Left hindlimb (tissue), 1 donor: Measurements from ENCODE around the gene ZNF546.
"Not testable (repeated sequence)": the region's sequence is repeated elsewhere in the genome, so short reads cannot be mapped to it uniquely, and the experiment has no call there.

Source experiments
- DNase-seq: peaks from one replicate; pipeline ENCODE4 v3.0.0-alpha.2; 2018

The ZNF546 gene

DNA sequence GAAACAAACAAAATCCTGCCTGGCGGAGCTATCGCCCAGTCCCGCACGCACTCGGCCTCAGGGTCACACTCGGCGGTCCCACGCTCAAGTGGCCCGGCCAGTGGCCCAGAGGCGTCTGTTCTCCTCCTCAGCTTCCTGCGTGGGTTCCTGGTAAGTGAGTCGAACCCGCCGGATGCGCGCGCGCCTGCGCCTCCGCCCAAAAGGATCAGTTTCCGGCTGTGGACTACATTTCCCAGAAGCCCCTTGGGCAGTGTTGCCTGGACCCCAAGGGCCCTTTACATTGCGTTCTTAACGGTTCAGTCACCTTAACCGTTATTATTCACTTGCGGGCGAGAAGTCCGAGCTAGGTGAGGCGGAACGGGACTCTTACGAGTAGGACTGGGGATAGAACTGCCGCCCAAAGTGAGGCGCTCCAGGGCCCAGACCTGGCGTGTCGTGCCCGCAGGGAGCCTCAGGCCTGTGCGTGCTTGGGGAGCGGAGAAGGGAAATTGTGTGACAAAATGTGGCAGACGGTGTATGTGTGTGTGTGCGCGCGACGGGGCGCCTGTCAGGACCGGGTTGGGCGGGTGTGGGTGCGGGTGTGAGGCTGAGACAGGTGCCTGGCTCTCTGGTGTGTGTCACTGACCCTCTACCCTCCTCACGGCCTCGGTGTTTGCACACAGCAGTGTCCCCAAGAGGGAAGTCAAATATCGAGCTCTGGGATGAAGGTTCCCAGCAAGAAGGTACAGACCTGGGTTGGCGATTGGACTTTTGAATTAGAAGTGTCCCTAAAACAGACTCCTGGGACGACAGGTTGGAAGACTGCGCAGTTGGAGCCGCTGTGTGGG is at the start of gene ZNF546:
ZNF546 (plus strand) TSS at position 250 of the 827 bp plus-strand sequence. CDS start 1,267 bp downstream, outside the sequence.
- peak; percentile 94 for DNase-seq

DNA sequence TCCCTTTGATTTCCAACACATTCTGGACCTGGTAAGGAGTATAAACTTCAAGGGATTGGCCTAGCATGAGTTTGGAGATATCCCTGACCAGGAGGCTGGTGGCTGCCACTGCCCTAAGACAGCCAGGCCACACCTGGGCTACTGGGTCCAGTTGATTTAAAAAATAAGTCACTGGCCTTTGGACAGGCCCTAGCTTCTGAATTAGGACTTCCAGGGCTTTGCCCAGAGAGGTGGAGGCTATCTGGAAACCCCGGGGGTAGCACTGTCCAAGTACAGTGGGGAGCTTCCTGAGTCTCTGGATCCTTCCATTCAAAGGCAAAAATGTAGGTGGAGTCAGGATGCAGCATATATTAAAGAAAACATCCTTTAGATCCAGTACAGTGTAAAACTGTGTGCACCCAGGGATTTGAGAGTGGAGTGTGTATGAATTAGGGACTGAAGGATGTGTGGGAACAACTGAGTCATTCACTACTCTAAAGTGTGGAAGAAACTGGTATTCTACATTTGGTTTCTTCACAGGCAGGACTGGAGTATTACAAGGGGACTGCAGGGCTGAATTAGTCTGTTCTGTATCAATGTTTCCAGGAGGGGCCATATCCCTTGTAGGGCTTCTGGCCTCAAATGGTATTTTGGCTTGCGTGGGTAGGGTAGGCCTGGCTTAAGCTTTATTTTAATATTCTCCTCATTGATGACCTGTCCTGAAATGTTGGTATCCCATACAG is 47.7 kb upstream of the ZNF546 start:
- DNase-seq: no peak

DNA sequence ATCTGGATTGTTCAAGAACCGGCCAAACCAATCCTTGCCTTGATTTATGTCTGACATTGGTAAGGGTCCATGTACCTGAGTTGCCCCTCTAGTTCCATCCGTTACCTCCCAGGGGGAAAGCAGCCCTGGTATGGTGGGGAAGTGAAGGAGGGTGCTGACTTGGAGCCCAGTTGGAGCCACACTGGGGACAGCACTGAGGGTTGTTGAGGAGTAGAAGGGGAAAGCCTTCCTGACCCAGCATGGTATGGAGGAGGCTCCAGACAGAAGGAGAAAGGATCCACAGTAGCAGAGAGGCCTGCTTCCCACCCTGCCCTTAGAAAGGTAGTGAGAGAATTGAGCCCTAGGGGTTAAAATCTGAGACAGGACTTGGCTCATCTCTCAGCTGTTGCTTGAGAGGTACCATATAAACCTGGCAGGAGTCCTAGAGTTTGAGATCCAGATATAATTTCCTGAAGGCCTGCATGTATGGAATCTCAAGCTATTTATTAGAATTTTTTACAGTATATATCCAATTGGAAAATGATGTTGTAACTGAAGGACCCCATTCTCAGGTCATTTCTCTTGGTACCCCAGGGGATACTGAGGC is 45.7 kb upstream of the ZNF546 start:
- no peak for DNase-seq

DNA sequence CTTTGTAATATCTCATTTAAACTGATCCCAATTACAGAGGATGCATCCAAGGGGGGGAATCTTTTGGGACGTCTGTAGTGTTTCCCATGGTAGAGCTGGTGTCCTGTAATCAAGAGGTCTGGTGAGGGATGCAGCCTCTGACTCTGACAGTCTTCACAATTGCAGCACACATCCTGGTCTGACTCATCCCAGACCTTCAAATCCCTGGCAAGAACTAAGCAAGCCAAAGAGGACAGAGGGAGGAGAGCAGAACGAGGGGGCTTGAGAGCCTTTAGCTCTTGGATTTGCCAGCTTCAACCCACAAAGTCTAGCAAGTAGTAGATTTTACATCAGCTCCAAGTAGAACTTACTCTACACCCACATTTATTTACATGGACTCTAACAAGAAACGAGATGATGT is 45.2 kb upstream of the ZNF546 start:
- DNase-seq: no peak

- no peak for DNase-seq
These were observed 42.9 kb upstream of the ZNF546 start for GRCh38 chr19:39953915-39954314.

DNA sequence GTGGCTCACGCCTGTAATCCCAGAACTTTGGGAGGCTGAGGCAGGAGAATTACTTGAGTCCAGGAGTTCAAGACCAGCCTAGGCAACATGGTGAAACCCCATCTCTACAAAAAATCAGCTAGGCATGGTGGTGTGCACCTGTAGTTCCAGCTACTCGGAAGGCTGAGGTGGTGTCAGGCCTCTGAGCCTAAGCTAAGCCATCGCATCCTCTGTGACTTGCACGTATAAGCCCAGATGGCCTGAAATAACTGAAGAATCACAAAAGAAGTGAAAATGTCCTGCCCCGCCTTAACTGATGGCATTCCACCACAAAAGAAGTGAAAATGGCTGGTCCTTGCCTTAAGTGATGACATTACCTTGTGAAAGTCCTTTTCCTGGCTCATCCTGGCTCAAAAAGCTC is 39.0 kb upstream of the ZNF546 start:
- not testable (repeated sequence) for DNase-seq

- not testable (repeated sequence) for DNase-seq
These were observed 37.9 kb upstream of the ZNF546 start for GRCh38 chr19:39958942-39959341.

DNA sequence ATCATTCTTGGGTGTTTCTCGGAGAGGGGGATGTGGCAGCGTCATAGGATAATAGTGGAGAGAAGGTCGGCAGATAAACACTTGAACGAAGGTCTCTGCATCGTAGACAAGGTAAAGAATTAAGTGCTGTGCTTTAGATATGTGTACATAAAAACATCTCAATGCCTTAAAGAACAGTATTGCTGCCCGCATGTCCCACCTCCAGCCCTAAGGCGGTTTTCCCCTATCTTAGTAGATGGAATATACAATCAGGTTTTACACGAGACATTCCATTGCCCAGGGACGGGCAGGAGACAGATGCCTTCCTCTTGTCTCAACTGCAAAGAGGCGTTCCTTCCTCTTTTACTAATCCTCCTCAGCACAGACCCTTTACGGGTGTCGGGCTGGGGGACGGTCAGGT is 37.5 kb upstream of the ZNF546 start:
- not testable (repeated sequence) for DNase-seq

- DNase-seq: no peak
These were observed 33.0 kb upstream of the ZNF546 start for GRCh38 chr19:39963898-39964297.

- no peak for DNase-seq
These were observed 30.2 kb upstream of the ZNF546 start for GRCh38 chr19:39966617-39967016.

GRCh38 chr19:39967561-39967960 is 29.3 kb upstream of the ZNF546 start:
- DNase-seq: no peak

DNA sequence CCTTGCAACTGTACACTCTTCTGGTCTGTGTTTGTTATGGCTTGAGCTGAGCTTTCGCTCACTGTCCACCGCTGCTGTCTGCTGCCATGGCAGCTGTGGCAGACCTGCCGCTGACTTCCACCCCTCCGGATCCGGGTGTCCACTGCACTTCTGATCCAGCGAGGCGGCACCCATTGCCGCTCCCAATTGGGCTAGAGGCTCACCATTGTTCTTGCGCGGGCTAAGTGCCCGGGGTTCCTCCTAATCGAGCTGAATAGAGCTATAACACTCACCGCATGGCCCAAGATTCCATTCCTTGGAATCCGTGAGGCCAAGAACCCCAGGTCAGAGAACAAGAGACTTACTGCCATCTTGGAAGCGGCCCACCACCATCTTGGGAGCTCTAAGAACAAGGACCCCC is 28.1 kb upstream of the ZNF546 start:
- DNase-seq: no peak

DNA sequence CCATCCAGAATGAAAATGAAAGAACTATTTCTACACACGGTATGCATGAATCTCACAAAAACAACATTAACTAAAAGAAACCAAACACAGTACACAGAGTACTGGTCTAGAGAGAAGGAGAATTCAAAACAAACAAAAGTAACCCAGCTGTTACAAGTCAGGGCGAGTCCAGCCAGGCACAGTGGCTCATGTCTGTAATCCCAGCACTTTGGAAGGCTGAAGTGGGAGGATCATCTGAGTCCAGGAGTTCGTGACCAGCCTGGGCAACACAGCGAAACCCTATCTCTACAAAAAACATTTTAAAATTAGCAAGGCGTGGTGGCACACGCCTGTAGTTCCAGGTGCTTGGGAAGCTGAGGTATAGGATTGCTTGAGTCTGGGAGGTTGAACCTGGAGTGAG is 27.6 kb upstream of the ZNF546 start:
- no peak for DNase-seq

DNA sequence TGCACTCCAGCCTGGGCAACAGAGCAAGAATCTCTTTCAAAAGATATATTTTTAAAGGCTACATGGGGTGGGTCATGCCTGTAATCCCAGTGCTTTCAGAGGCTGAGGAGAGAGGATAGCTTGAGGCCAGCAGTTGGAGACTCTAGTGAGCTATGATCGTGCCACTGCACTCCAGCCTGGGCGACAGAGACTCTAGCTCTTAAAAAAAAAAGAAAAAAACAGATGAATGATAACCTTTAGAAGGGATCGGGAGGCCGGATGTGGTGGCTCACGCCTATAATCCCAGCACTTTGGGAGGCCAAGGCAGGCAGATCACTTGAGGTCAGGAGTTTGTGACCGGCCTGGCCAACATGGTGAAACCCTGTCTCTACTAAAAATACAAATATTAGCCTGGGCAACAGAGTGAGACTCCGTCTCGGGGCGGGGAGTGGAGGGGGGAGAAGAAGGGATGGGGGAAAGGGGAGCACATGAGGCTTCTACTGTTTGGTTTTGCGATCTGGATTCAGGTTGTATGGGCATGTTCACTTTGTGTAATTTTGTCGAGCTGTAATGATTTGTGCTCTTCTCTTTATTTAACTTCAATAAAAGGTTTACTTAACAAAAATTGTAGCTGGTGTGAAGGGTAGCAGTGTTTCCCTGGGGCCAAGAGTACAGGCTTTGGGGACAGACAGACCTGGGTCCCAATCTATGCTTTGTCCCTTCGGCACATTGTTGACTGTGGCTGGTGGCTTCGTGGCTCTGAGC is 27.0 kb upstream of the ZNF546 start:
- no peak for DNase-seq

DNA sequence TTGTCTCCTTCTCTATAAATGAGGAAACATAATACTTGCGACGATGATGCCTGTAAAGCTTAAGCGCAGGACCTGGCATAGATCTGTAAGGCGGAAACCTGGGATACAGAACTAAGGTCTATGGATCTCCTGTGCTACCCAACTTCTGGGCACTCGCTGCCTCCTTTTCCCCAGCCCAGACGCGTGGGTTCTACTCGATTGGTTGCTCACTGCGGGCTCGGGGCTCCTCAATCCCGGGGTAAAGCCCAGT is 26.5 kb upstream of the ZNF546 start:
- DNase-seq: no peak

DNA sequence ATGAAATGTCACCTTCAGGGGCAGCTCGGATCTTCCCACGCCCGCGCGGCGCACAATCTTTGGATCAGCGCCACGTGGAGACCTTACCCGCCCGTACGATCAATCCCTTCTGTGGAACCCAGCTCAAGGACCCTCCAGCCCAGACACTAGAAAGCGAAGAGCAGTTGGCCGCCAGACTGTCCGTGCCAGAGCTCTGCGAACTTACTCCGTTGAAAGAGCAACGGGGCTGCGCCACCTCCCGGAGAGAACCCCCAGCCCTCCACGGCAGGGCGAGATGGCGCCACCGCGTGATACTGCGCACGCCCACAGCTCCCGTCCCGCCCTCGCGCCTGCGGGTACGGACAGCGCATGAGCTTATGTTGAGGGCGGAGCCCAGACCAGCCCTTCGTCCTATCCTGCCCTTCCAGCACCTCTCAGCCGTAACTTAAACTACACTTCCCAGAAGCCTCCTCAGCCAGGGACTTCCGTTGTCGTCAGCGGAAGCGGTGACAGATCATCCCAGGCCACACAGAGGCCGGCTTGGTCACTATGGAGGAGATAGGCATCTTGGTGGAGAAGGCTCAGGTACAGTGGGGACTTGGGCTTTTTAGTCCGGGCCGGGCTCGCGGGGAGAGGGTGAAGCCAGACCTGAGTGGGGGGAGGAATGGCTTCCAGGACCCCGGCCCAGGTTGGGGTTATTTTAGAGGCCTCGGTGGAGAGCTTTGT is 26.0 kb upstream of the ZNF546 start, which contains the start of gene PSMC4:
PSMC4 (plus strand) TSS at position 491 of the 705 bp plus-strand sequence; CDS start at position 529, 38 bp downstream.
- DNase-seq: peak; percentile 99

- no peak for DNase-seq
These were observed 25.4 kb upstream of the ZNF546 start for GRCh38 chr19:39971380-39972035.

GRCh38 chr19:39974377-39975155 is 22.3 kb upstream of the ZNF546 start:
- DNase-seq: no peak

GRCh38 chr19:39982883-39983282 is 14.0 kb upstream of the ZNF546 start:
- no peak for DNase-seq

DNA sequence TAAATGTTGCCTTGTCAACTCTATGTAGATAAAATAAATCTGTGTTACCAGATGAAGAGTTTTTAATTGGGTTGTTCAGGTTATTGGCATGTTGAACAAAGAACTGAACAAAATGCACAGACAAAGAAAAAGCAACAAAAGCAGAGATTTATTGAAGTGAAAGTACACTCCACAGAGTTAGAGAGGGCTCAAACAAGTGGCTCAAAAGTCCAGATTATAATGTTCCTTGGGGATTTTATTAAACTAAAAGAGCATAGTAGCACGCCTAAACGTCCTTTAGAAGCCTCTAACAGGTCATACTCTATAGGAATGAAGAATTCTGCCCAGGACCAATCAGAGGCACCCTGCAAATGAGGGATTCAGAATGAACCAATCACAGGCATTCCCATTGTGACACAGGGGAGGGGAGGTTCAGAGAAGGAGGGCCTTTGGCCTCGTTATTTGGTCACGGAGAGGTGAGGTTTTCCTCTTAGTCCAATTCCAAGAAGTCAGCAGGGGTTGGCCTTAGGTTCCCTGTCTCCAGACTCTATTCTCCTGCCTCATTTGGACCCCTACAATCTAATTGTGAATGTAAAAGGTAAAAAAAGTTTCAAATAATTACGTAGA is 13.1 kb upstream of the ZNF546 start:
- DNase-seq: no peak

DNA sequence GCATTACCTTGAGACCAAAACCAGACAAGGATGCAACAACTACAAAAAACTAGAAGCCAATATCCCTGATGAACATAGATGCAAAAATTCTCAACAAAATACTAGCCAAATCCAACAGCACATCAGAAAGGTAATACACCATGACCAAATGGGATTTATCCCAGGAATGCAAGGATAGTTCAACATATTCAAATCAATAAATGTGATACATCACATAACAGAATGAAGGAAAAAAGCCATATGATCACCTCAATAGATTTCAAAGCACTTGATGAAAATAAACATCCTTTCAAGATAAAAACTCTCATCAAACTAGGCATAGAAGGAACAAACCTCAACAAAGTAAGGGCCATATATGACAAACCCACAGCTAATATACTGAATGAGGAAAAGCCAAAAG is 10.2 kb upstream of the ZNF546 start:
- no peak for DNase-seq
